K562 (cell line): ENCODE data around the gene ANKS1B. TPM values are rescaled to one million over a fixed set of nuclear protein-coding genes. Genes with fewer than 3 reads are reported as not detected.

Experiments used
- ARID1B ChIP-seq: fragments of 450-650 bp; IDR thresholded peaks from 2 replicates; pipeline ENCODE4 v1.6.1; 2016; ENCODE audit warnings: antibody characterized with exemption, mild to moderate bottlenecking, inconsistent platforms
- CBFA2T3 ChIP-seq: fragments of 450-650 bp; IDR thresholded peaks from 2 replicates; pipeline ENCODE4 v1.6.1; 2017
- CXXC5 ChIP-seq: fragments of 250-450 bp; sonication (Bioruptor Pico); IDR thresholded peaks from 2 replicates; pipeline ENCODE4 v1.8.0; 2022; ENCODE audit warnings: inconsistent platforms, mild to moderate bottlenecking, moderate library complexity
- DDX20 ChIP-seq: fragments of 450-650 bp; IDR thresholded peaks from 2 replicates; pipeline ENCODE4 v1.6.1; 2016; ENCODE audit warnings: missing genetic modification characterization, low read depth, mild to moderate bottlenecking, missing compliant biosample characterization, moderate library complexity
- DIDO1 ChIP-seq: fragments of 450-650 bp; IDR thresholded peaks from 2 replicates; pipeline ENCODE4 v1.6.1; 2016; ENCODE audit warnings: low read depth, missing biosample characterization, missing genetic modification characterization
- DMBX1 ChIP-seq: fragments of 250-450 bp; sonication (Bioruptor Pico); IDR thresholded peaks from 2 replicates; pipeline ENCODE4 v1.8.0; 2022; ENCODE audit warnings: inconsistent platforms, mild to moderate bottlenecking, moderate library complexity, borderline replicate concordance
- EHMT2 ChIP-seq: fragments of 450-650 bp; IDR thresholded peaks from 2 replicates; pipeline ENCODE4 v1.6.1; 2018; ENCODE audit warnings: antibody characterized with exemption
- ETV1 ChIP-seq: fragments of 450-650 bp; conservative IDR thresholded peaks from 2 replicates; pipeline ENCODE4 v1.6.1; 2016; ENCODE audit warnings: missing genetic modification characterization, control low read depth, low read depth, missing compliant biosample characterization
- FOXA1 ChIP-seq: fragments of 450-650 bp; IDR thresholded peaks from 2 replicates; pipeline ENCODE4 v1.6.1; 2016; ENCODE audit warnings: mild to moderate bottlenecking, borderline replicate concordance
- GTF2F1 ChIP-seq: IDR thresholded peaks from 2 replicates; pipeline ENCODE4 v1.6.1; 2011; ENCODE audit warnings: low read depth, low read length, improper control_type of control experiment
- HDAC1 ChIP-seq, 2 experiments: fragments of 450-650 bp; IDR thresholded peaks; 2 replicates each; pipeline ENCODE4 v1.6.1; 2016 to 2017; ENCODE audit warnings: inconsistent platforms in 1 of 2, mild to moderate bottlenecking in 1 of 2, moderate library complexity in 1 of 2
- ID3 ChIP-seq, 2 experiments: fragments of 250-450 bp in 1 of 2; fragments of 450-650 bp in 1 of 2; sonication (Bioruptor Pico) in 1 of 2; IDR thresholded peaks; 2 replicates each; pipeline versions ENCODE4 v1.6.1 to v1.8.0; 2016 to 2021; ENCODE audit warnings: mild to moderate bottlenecking in 2 of 2, moderate library complexity in 2 of 2, missing compliant biosample characterization in 1 of 2, missing genetic modification characterization in 1 of 2
- KDM1A ChIP-seq, 2 experiments: fragments of 450-650 bp; IDR thresholded peaks; 2 replicates each; pipeline ENCODE4 v1.6.1; 2016; ENCODE audit warnings: mild to moderate bottlenecking in 2 of 2
- KDM5B ChIP-seq: fragments of 200-600 bp; sonication (generic); IDR thresholded peaks from 2 replicates; pipeline ENCODE4 v1.6.1; 2012; ENCODE audit warnings: low read depth, mild to moderate bottlenecking, moderate library complexity, low read length, control low read depth, inconsistent platforms; ENCODE audit not compliant: insufficient replicate concordance
- KLF13 ChIP-seq: fragments of 450-650 bp; IDR thresholded peaks from 2 replicates; pipeline ENCODE4 v1.6.1; 2016; ENCODE audit warnings: missing genetic modification characterization, low read depth, mild to moderate bottlenecking, missing compliant biosample characterization, moderate library complexity, borderline replicate concordance
- MAFF ChIP-seq: IDR thresholded peaks from 2 replicates; pipeline ENCODE4 v1.6.1; 2012; ENCODE audit warnings: low read length, improper control_type of control experiment
- MAFG ChIP-seq: fragments of 450-650 bp; conservative IDR thresholded peaks from 2 replicates; pipeline ENCODE4 v1.6.1; 2016; ENCODE audit warnings: missing genetic modification characterization, missing compliant biosample characterization
- NCOA1 ChIP-seq: fragments of 450-650 bp; IDR thresholded peaks from 2 replicates; pipeline ENCODE4 v1.6.1; 2016; ENCODE audit warnings: low read depth
- NCOR1 ChIP-seq: fragments of 450-650 bp; IDR thresholded peaks from 2 replicates; pipeline ENCODE4 v1.6.1; 2016; ENCODE audit warnings: mild to moderate bottlenecking, moderate library complexity
- NFIX ChIP-seq: fragments of 250-450 bp; sonication (Bioruptor Pico); IDR thresholded peaks from 2 replicates; pipeline ENCODE4 v1.4.0; 2020; ENCODE audit warnings: low read depth, mild to moderate bottlenecking, moderate library complexity
- RBM14 ChIP-seq: fragments of 200-400 bp; formaldehyde crosslinking; IDR thresholded peaks from 2 replicates; pipeline ENCODE4 v1.6.1; 2018; ENCODE audit warnings: low read depth, mild to moderate bottlenecking, low read length, moderate library complexity, borderline replicate concordance; ENCODE audit not compliant: insufficient read depth
- SAFB2 ChIP-seq: fragments of 200-400 bp; formaldehyde crosslinking; IDR thresholded peaks from 2 replicates; pipeline ENCODE4 v1.6.1; 2018; ENCODE audit warnings: borderline replicate concordance, low read length, low read depth, moderate library complexity; ENCODE audit not compliant: severe bottlenecking
- SFPQ ChIP-seq: fragments of 200-400 bp; formaldehyde crosslinking; IDR thresholded peaks from 2 replicates; pipeline ENCODE4 v1.6.1; 2017; ENCODE audit warnings: mild to moderate bottlenecking, low read depth, low read length, moderate library complexity
- SIN3B ChIP-seq: fragments of 450-650 bp; IDR thresholded peaks from 2 replicates; pipeline ENCODE4 v1.6.1; 2017; ENCODE audit warnings: low read depth, mild to moderate bottlenecking, moderate library complexity
- THRA ChIP-seq: fragments of 450-650 bp; IDR thresholded peaks from 2 replicates; pipeline ENCODE4 v1.6.1; 2017; ENCODE audit warnings: mild to moderate bottlenecking, moderate library complexity
- ZNF175 ChIP-seq: fragments of 200-800 bp; sonication (Bioruptor generic); IDR thresholded peaks from 2 replicates; pipeline ENCODE4 v1.6.1; 2016; ENCODE audit warnings: low read depth, mild to moderate bottlenecking, missing genetic modification characterization, missing compliant biosample characterization
- ZSCAN29 ChIP-seq: fragments of 450-650 bp; IDR thresholded peaks from 2 replicates; pipeline ENCODE4 v1.6.1; 2017
- polyA plus RNA-seq, 8 experiments: library from polyadenylated mRNA; depleted of rRNA in 4 of 8; stranded (reverse) in 5 of 8; unstranded in 3 of 8; fragments of >200 nt; fragmentation: Nextera tagmentation in 2 of 8; fragmentation: Illumina TruSeq in 1 of 8; extraction: Ambion mirVana in 2 of 8; extraction: Trizol in 1 of 8; gene quantifications; 2 replicates each; pipeline versions ENCODE4 v1.2.1 to v1.2.3, GENCODE V29; 2011 to 2014; ENCODE audit warnings: inconsistent platforms in 1 of 8, missing spikeins in 1 of 8
- total RNA-seq, 7 experiments: library from RNA; depleted of rRNA in 6 of 7; stranded (reverse); fragments of >200 nt in 6 of 7; fragmentation: Illumina TruSeq in 2 of 7; extraction: Trizol in 2 of 7; gene quantifications; 2 replicates each; pipeline versions ENCODE4 v1.2.1 to v1.2.3, GENCODE V29; 2011 to 2021; ENCODE audit warnings: low replicate concordance in 1 of 7

Gene ANKS1B
- total and polyA plus RNA-seq, 9 of the 15 experiments (the other 6 are each of a cell fraction or from before 2014, with no cell fraction given), result 0.04 to 0.47 (median 0.28) TPM; not detected in 4

GRCh38 chr12:98754095-98754494 is 1230.6 kb downstream of the ANKS1B start (continued):
- 0 out of 2 replicates have a peak, but pooled peaks have one; percentile 37 for TF ChIP-seq NCOR1
- TF ChIP-seq RBM14, result no peak
- TF ChIP-seq KDM5B, result no peak
- TF ChIP-seq EHMT2, result 0 out of 2 replicates have a peak, but pooled peaks have one; percentile 15
- TF ChIP-seq MAFG (tag), result peak; percentile 25
- no peak for TF ChIP-seq FOXA1
- TF ChIP-seq DIDO1 (tag), result 0 out of 2 replicates have a peak, but pooled peaks have one; percentile 0
- 0 out of 4 replicates have a peak, but pooled peaks of 1 of the 2 experiments have one; percentile 19 for TF ChIP-seq KDM1A (IDR thresholded peaks at IDR 0.05)
- no peak for TF ChIP-seq GTF2F1
- no peak for TF ChIP-seq NFIX (CRISPR knock-in tag)
- no peak for TF ChIP-seq MAFF
- TF ChIP-seq ETV1 (tag), result no peak
- TF ChIP-seq DDX20 (tag), result no peak
- no peak for TF ChIP-seq SAFB2
- TF ChIP-seq SIN3B, result no peak
- TF ChIP-seq DMBX1 (CRISPR knock-in tag), result peak; percentile 56; the same call in 1 of the 2 replicates
- TF ChIP-seq ID3 (CRISPR knock-in tag; IDR thresholded peaks at IDR 0.05), result no peak
- no peak for TF ChIP-seq ID3 (tag; IDR thresholded peaks at IDR 0.05)
- no peak for TF ChIP-seq ZSCAN29
- TF ChIP-seq THRA, result no peak
- peak; percentile 82 for TF ChIP-seq CBFA2T3
- TF ChIP-seq NCOA1, result no peak
- peak; percentile 40; the same call in 1 of the 2 replicates for TF ChIP-seq CXXC5 (CRISPR knock-in tag)
- TF ChIP-seq HDAC1 (IDR thresholded peaks at IDR 0.05), result peak in 1 of 2 experiments; percentile 45; a peak in 1 of 4 replicates
- peak; percentile 80 for TF ChIP-seq ARID1B
- no peak for TF ChIP-seq KLF13
- no peak for TF ChIP-seq ZNF175
- TF ChIP-seq SFPQ, result no peak
